Measurements from ENCODE around the gene SPP2.

The SPP2 gene

DNA sequence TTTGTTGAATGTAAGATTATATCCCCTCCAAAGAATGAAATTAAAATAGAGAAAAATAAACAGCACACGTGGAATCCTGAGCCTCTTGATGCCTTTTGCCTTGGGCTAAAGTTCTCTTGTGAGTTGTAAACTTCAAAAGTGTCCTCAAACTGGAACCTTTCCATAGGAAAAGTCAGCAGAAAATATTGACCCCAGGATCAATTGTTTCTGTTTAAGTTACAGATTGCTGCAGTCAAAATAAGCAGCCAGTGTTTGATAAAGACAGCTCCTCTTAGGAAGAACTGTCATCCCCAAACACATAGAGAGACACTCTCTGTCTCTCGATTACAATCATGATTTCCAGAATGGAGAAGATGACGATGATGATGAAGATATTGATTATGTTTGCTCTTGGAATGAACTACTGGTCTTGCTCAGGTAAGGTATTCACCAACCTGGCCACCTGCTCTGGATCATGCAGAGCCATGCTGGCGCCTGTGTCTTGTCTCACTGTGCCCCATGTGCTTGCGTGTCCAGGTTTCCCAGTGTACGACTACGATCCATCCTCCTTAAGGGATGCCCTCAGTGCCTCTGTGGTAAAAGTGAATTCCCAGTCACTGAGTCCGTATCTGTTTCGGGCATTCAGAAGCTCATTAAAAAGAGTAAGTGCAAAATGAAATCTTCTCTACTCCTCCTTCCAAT, at the start of gene SPP2:
Gene SPP2, plus strand, starts transcription at position 248 of the 681 bp plus-strand sequence. Its CDS starts 85 bp downstream, at position 333.
- no peak for DNase-seq

DNA sequence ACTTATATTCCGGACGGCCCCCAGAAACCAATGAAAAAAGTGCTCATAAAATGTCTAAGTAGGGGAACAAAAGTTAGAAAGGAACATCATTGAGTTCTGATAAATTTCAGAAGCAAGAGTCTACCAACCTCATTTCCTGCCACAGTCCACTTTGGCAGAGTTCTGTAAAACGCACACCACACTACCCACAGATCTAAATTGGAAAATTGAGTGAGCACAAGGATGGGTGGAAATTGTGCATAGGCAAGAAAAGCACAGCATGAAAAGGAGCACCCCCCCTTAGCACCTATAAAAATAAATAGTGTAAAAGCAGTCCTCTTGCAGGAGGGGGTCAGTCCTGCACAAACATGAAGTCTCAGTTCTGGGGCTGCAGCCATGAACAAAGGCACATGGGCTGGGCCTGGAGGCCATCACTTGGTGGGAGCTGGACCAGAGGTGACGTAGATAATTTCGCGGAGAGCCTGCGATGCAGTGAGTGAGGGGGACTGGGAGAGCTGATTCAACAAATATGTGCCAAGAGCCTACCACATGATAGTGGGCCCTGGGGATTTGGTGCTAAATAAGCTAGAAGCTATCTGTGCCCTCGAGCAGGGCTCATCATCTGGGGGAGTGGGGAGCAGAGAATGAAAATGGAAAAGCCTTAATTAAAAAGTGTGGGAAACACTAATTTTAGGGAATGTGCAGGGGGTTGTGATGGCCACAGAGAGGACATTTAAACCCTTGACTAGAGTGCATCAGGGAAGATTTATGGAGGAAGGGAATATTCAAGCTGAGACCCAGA, 48.9 kb upstream of the SPP2 start:
- no peak for DNase-seq

GRCh38 chr2:234002281-234002680, 48.2 kb upstream of the SPP2 start:
- no peak for DNase-seq

GRCh38 chr2:234003972-234004617, 46.4 kb upstream of the SPP2 start:
- peak; percentile 89 for DNase-seq

DNA sequence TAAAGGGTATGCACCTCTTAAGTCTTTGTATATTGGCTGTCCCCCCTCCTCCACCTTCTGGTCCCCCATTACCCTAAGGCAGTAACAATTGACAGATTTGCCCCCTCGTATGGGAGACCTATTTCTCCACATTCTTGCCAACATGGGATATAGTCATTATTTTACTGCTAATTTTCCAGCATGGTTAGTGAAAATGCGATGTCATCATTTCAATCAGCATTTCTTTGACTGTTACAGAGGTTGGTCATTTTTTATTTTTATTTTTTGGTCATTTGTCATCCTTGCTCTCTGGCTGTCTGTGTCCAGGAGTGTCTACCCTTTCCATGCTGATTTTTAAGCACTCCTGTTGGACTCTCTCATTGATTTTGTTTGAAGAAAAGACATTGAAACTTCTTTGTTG, 45.4 kb upstream of the SPP2 start:
- DNase-seq, result no peak

DNA sequence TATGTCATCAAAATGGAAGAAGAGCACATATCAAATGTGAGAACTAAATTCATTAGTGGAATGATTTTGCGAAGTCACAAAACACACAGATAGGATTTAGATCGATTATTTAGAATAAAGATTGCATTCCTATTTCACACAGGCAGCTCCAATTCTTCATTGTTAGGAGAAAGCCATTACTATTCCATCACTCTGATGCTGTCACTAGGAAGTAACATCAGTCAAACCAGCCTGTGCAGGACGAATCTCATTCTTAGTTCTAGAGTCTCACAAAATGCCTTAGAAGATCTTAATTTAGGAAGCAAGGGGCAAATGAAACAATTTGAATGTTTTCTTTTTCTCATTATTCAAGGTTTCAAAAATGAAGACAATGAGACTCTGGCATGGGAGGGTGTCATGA, 44.0 kb upstream of the SPP2 start:
- no peak for DNase-seq

DNA sequence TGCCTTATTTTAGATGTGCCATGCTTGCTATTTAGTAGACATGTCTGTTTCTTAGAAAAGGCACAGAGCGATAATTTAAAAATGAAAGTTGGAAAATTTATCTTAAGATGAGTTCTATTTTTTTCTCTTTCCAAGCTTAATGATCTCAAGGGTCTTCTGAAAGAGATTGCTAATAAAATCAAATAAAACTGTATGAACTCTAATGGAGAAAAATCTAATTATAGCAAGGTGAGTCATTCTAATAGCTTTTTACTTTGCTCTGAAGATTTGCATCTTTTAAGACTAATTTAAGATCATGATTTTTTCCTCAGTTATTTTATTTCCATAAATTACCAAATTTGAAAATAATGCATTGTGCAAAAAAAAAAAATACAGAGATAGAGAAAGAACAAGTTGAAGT, 36.1 kb upstream of the SPP2 start:
- DNase-seq, result no peak

DNA sequence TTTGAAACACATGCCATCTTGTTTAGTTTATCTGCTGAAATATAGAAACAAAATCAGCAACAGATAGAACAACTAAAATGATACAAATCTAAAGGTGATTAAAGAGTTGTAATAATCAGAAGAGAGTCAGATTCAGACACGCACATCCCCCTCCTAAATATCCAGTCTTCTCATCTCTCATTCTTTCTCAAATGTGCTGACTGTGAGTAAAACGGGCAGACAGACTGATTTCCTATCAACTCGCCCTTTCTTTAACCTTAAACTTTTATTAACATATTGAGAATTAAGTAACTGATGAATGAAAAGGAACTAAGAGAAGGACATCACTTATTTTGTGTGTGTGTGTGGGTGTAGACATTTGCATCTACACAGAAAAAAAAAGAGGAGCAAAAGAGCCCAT, 34.6 kb upstream of the SPP2 start:
- no peak for DNase-seq

DNA sequence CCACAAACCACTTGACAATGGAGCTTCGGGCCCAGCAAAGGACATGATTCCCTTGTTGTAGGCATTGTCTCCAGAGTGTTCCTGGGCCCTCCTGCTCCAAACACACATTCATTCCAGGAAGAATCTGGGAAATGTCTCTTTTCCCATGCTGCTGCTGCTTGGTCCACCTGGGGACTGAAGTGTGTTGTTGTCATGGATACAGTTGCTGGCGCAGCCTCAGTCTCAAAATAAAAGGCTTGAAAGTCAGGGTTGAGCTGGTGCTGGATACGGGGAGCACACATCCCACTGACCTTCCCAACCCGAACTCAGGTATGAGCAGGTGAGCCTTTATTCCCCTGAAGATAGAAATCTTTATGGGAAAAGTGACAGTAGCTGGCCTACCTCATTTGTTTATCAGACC, 30.6 kb upstream of the SPP2 start:
- no peak for DNase-seq

DNA sequence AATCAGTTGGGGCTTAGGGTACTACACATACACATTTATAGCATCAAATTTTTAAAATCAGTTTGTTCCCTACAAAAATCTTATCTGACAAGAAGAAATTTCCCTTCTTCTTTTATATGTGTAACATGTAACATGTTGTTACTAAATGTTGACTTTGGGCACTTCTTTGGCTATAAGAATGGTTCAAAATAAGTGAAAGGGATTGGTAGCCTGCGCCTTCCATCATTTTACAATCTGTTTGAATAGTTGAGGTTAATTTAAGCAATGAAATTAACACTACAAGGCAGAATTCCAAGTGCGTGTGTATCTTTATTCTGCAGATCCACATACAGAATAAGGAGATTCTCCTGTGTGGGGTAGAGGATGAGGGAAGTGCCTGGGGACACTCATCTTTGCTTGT, 30.2 kb upstream of the SPP2 start:
- no peak for DNase-seq

GRCh38 chr2:234022424-234022823, 28.1 kb upstream of the SPP2 start:
- no peak for DNase-seq

GRCh38 chr2:234024304-234024703, 26.2 kb upstream of the SPP2 start:
- DNase-seq, result no peak

GRCh38 chr2:234025466-234025865, 25.0 kb upstream of the SPP2 start:
- no peak for DNase-seq

- DNase-seq, result no peak
Observed at GRCh38 chr2:234025891-234026401, 24.6 kb upstream of the SPP2 start.

DNA sequence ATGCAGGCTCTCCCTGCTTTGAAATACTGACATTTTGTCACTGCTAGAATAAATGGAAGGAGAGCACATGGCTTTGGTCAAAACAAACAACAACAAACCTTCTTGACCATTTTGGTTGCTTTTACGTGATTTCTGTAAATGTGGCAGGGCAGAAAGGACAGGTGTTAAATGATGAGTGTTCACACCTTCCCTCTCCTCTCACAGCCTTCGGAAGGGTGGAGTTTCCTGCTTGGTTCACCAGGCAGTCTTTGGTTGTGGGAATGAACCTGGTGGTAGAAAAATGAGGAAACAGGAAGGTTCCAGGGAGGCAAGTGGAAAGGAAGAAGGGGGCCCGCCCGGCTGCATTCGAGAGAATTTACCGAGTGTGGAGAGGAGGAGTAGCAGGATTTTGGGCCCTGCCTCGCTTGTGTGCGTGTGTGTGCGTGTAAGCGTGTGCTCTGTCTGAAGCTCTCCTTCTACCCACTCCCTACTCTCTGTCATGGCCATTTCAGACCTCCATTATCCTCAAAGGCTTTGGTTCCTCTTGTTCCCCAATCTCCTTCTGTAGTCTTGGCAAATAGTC, 23.7 kb upstream of the SPP2 start:
- no peak for DNase-seq

DNA sequence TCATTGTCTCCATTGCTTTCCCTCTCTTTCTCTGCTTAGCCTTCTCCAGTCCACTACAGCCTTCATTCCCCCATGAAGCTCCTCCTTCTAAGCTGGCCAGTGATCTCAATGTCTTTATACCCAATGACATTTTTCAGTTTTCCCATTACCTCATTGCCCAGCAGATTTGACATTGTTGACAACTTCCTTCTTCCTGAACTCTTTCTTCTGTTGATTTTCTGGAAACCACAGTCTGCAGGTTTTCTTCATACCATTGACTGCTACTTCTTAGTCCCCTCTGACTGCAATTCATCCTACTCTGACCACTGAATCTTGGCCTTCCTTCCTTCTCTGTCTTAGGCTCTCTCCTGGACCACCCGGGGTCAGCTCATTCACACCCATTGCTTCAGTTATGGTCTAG, 22.9 kb upstream of the SPP2 start:
- DNase-seq, result no peak

- DNase-seq, result no peak
Observed at GRCh38 chr2:234029150-234029733, 21.3 kb upstream of the SPP2 start.

DNA sequence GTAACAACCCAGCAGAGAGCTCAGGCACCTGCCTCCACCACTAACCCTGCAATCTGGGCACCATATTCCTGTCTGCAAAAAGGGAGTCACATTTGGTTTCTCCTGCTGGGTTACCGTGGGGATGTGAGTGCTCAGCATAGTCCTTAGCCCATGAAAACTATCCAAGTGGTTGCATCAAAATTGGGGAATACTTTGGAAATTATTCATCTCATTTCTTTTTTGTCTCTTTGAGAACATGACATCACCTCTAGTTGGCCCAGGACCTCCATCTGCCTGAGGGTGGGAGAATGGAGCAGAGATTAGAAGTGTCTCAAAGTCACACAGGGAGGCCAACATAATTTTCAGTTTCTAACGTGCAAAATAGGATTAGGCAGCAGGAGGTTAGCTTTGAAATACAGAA, 19.3 kb upstream of the SPP2 start:
- no peak for DNase-seq

GRCh38 chr2:234032279-234032856, 18.1 kb upstream of the SPP2 start:
- no peak for DNase-seq

DNA sequence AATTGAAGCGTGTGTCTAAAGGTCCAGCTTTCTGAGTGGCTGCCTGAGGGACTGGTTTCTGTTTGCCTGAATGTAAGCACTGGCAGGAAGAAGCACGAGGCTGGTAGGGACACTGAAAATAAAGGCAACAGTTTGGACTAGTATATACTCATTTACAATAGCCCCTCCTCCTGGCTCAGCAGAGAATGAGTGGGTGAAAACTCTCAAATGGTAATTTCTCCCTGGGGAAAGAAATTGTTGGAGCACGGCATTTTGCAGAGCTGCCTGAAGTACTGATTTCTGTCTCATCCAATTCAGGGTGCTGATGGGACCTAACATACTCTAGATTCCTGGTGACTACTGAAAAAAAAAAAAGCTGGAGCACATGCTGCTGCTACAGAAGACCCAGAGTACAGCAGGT, 17.3 kb upstream of the SPP2 start:
- DNase-seq, result no peak

DNA sequence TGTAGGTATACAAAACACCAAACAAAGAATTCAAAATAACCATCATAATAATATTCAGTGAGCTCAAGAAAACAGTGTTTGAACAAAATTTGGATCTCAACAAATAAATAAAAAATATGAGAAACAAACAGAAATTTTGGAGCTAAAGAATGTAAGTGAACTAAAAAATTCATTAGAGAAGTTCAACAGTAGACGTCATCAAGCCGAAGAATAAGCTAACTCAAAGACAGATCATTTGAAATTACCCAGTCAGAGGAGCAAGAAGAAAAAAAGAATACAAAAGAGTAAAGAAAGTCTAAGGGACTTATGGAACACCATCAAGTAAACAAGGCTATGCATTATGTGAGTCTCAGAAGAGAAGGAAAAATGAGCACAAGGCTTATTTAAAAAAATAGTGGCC, 16.6 kb upstream of the SPP2 start:
- no peak for DNase-seq

GRCh38 chr2:234038076-234038802, 12.3 kb upstream of the SPP2 start:
- no peak for DNase-seq

Measured in NCI-H226 (cell line).